Nucleus accumbens (tissue), 56 donors: ENCODE measurements around the gene VPS45.
"Not testable (repeated sequence)": the region's sequence is repeated elsewhere in the genome, so short reads cannot be mapped to it uniquely, and the experiment has no call there.

ENCODE experiments used
- DNase-seq, 56 donors: peaks; one replicate each; lab custom pipeline; 2025; lab: John Stamatoyannopoulos, UW

Gene VPS45

GRCh38 chr1:150127464-150127863, 59.9 kb downstream of the VPS45 start:
- DNase-seq, result no peak

DNA sequence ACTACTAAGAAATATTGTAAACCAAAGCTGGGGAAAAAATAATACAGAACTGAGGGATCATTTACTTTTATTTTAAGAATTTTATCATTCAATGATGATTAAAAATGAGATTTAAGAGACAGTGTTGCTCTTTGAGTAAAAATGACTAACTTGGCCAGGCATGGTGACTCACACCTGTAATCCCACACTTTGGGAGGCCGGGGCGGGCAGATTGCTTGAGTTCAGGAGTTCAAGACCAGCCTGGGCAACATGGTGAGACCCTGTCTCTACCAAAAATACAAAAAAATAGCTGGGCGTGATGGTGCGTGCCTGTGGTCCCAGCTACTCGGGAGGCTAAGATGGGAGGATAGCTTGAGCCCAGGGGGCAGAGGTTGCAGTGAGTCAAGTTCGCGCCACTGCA, 60.3 kb downstream of the VPS45 start:
- DNase-seq, result peak in 3 of 56 donors; percentile 3 to 21 (median 11)

DNA sequence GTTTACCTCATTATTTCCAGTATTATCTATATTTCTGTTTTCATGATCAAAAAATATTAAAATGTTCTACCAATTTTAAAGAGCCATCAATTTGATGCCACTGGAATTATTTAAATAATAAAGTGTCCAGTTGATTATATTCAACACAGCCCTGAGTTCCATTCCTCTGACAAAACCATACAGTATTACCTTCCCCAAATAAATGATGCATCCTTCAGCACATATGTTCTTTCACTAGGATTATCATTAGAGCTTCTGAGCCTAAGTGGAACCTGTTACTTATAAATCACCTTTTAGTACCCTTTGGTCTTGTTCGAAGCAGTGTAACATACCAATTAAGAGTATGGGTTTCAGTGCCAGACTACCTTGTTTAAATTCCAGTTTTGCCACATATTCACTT, 64.8 kb downstream of the VPS45 start:
- DNase-seq, result no peak

- no peak for DNase-seq
Observed at GRCh38 chr1:150134537-150134936, 67.0 kb downstream of the VPS45 start.

- DNase-seq, result not testable (repeated sequence)
Observed at GRCh38 chr1:150135400-150135799, 67.8 kb downstream of the VPS45 start.

- DNase-seq, result no peak
Observed at GRCh38 chr1:150138044-150138443, 70.5 kb downstream of the VPS45 start.

- no peak for DNase-seq
Observed at GRCh38 chr1:150141452-150141851, 73.9 kb downstream of the VPS45 start.

- no peak for DNase-seq
Observed at GRCh38 chr1:150142083-150142482, 74.5 kb downstream of the VPS45 start.

GRCh38 chr1:150144606-150145005, 77.0 kb downstream of the VPS45 start:
- no peak for DNase-seq

- not testable (repeated sequence) for DNase-seq
Observed at GRCh38 chr1:150146016-150146415, 78.4 kb downstream of the VPS45 start.

- no peak for DNase-seq
Observed at GRCh38 chr1:150146849-150147542, 79.4 kb downstream of the VPS45 start.

DNA sequence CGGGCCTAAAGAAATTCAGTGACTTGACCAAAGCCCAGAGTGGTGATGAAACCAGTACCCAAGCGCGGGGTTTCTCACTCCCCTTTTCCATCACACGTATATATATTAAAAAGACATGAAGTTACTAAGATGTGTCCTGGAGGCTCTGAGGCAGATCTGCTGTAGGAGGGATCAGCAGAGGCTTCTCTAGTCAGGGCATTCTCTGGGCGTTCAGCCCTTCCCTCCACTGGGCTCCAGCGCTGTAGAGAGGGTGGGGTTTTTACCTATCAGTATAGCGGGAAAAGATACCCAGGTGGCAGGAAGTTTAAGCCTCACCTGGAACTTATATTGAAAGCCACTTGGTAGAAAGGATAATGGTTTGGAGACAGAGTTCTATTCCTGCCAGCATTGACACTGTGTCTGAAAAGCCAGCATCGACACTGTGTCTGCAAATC, 81.3 kb downstream of the VPS45 start:
- DNase-seq, result peak in 1 of 56 donors; percentile 38

DNA sequence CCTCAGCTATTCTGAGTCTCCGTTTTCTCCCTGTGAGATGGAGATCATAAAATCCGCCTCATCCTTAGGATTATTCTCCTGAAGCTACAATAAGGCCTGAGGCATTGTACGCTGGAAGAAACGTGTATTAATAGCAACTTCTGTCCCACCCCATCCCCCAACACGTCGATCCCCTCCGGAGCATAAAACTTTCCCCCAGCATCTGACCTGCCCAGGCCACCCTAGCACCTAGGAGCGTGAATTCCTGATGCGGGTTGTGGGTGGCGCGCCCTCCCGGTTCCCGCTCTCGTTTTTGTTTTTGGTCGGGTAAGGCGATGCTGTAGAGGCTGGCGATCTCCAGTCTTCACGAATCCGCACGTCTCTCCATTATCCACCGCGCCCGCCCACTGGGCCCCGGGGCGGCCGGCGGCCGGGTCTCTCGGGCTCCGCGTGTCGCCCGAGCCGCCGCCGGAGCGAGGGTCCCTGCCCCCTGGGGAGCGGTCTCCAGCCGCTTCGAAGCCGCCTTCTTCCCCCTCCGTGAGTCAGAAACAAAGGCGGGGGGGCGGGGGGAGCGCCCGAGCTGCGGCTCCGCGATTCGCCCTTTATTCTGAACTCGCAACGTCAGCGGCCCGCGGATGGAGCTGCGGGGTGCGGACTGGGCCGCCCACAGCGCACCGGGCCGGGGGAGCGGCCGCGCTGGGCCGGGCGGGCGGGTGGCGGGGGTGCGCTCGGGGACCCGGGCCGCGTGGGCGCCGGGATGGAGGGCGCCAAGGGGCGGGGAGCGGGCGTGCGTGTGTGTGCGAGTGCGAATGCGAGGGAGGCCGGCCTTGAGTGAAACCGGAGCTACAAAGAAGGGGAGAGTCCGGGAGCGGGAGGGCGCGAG, 81.9 kb downstream of the VPS45 start, which contains the start of gene PLEKHO1:
TSS of gene PLEKHO1 (plus strand) at position 646 of the 862 bp plus-strand sequence. CDS start 342 bp downstream, outside the sequence.
- DNase-seq, result peak in 48 of 56 donors; percentile 19 to 85 (median 59)

DNA sequence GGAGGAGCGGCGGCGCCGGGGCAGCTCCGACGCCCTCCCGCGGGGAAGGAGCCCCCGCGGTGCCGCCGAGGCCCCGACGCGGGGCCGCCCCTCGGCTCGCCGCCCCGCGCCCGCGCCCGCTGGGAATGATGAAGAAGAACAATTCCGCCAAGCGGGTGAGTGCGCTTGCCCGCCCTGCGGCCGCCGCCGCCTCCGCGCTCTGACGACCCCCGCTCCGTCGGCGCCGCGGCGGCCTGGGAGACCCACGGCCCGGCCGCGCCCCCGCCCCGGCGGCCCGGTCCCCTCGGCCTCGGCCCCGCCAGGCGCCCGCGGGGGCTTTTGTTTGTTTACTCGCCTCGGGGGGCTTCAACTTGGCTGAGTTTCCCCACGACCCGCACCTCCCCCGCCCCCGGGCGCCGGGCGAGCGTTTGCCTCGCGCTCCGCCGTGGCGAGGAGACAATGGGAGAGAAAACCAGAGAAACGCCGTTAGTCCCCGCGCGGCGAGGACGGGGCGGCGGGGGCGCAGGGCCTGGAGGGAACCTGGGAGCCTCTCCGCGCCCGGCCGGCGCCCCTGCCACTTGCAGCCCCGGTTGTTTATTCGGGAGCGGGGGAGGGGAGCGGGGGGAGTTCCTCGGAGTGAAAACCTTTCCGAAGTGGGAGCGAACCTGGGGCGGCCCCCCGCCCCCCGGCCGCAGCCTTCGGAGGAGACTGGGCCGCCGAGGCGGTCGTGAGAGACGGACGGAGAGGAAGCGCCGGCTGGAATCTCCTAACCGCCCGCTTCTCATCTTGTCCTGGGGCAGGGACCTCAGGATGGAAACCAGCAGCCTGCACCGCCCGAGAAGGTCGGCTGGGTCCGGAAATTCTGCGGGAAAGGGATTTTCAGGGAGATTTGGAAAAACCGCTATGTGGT, 82.8 kb downstream of the VPS45 start:
- DNase-seq, result peak in 6 of 56 donors; percentile 14 to 62 (median 28)

GRCh38 chr1:150151291-150152181, 84.0 kb downstream of the VPS45 start:
- DNase-seq, result peak in 1 of 56 donors; percentile 29

- no peak for DNase-seq
Observed at GRCh38 chr1:150152182-150152536, 84.6 kb downstream of the VPS45 start.

DNA sequence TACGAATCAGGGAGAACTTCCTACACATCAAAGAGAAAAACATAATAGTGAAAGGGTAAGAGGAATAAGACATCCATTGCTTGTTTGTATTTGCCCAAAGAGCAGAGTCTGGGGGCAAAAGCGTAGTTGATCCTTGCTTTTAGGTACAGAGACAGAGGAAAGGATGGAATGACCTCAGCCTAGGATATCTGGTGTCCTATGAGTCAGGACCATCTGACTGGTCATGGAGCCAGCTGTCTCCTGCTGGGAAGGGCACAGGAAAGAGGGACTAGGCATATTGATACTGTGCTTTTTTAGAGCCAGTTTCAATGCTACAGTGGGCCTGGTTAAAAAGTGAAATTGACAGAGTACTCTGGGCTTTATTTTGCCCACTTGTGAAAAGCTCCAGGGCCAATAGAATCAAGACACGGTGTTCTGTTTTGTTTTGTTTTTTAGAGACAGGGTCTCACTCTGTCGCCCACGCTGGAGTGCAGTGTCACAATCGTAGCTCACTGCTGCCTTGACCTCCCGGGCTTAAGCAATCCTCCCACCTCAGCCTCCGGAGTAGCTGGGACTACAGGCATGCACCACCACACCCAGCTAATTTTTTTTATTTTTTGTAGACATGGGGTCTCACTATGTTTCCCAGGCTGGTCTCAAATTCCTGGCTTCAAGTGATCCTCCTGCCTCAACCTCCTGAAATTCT, 85.3 kb downstream of the VPS45 start:
- no peak for DNase-seq

- no peak for DNase-seq
Observed at GRCh38 chr1:150154143-150154542, 86.6 kb downstream of the VPS45 start.
